IMR-90 (cell line): ENCODE data around the gene TMEM233. TPM values are rescaled to one million over a fixed set of nuclear protein-coding genes. Genes with fewer than 3 reads are reported as not detected.

Experiments used
- ATAC-seq: fragments of 200-7000 bp; cut with Tn5 transposase; 2 replicates; pipeline ENCODE4 v1.9.1; 2020; ENCODE audit warnings: low read depth, mild to moderate bottlenecking, moderate library complexity
- BruUV-seq: library from RNA; stranded (reverse); fragments of 400-500 nt; replicated peaks from 2 replicates; lab custom pipeline; 2021; lab: Mats Ljungman, UMichigan
- CTCF ChIA-PET: fragments of 300-600 bp; formaldehyde crosslinking; extraction: SDS; loops from one replicate; lab custom pipeline; 2021; ENCODE audit warnings: antibody characterized with exemption; lab: Yijun Ruan, JAX
- POLR2A ChIA-PET: fragments of 300-600 bp; sonication (Branson Sonifier 250); formaldehyde crosslinking; loops from one replicate; lab custom pipeline; 2022; ENCODE audit warnings: antibody characterized with exemption; ENCODE audit not compliant: unreplicated experiment; lab: Charles Lee
- DNase-seq: peaks from one replicate; pipeline ENCODE4 v3.0.0; 2013
- H2AFZ ChIP-seq: replicated peaks from 2 replicates; pipeline ENCODE3; 2013; ENCODE audit warnings: low read length, mild to moderate bottlenecking; ENCODE audit not compliant: poor library complexity
- H2AK5ac ChIP-seq: 2 replicates; pipeline ENCODE4 v1.6.1; 2013; ENCODE audit warnings: low read depth, low read length, inconsistent platforms
- H2AK9ac ChIP-seq: replicated peaks from 2 replicates; pipeline ENCODE3; 2013; ENCODE audit warnings: mild to moderate bottlenecking, low read depth, low read length, moderate library complexity; ENCODE audit not compliant: poor library complexity
- H2BK120ac ChIP-seq: 2 replicates; pipeline ENCODE4 v1.6.1; 2013; ENCODE audit warnings: low read depth, low read length, inconsistent platforms
- H2BK15ac ChIP-seq: 3 replicates; pipeline ENCODE4 v1.6.1; 2013; ENCODE audit warnings: low read depth, low read length, inconsistent platforms
- H2BK20ac ChIP-seq: 2 replicates; pipeline ENCODE4 v1.6.1; 2013; ENCODE audit warnings: low read depth, mild to moderate bottlenecking, inconsistent platforms, low read length, moderate library complexity
- H2BK5ac ChIP-seq: 2 replicates; pipeline ENCODE4 v1.6.1; 2013; ENCODE audit warnings: mild to moderate bottlenecking, low read depth, low read length, inconsistent platforms; ENCODE audit not compliant: poor library complexity, severe bottlenecking
- H3K14ac ChIP-seq: replicated peaks from 2 replicates; pipeline ENCODE4 v1.6.1; 2013; ENCODE audit warnings: low read depth, low read length, inconsistent platforms
- H3K18ac ChIP-seq: 2 replicates; pipeline ENCODE4 v1.6.1; 2013; ENCODE audit warnings: low read depth, low read length, control low read depth
- H3K23ac ChIP-seq: 2 replicates; pipeline ENCODE4 v1.6.1; 2013; ENCODE audit warnings: low read depth, low read length, inconsistent platforms
- H3K27ac ChIP-seq: 2 replicates; pipeline ENCODE4 v1.5.1; 2013; ENCODE audit warnings: mild to moderate bottlenecking, control low read depth, low read length; ENCODE audit not compliant: insufficient read depth
- H3K27me3 ChIP-seq: 2 replicates; pipeline ENCODE4 v1.6.1; 2013; ENCODE audit warnings: low read length; ENCODE audit not compliant: control insufficient read depth, insufficient read depth
- H3K36me3 ChIP-seq: 2 replicates; pipeline ENCODE4 v1.6.1; 2013; ENCODE audit warnings: low read length, mixed read lengths; ENCODE audit not compliant: control insufficient read depth, insufficient read depth
- H3K4ac ChIP-seq: 2 replicates; pipeline ENCODE4 v1.6.1; 2013; ENCODE audit warnings: low read depth, low read length, inconsistent platforms
- H3K4me1 ChIP-seq: 2 replicates; pipeline ENCODE4 v1.6.1; 2013; ENCODE audit warnings: low read length, mixed read lengths; ENCODE audit not compliant: control insufficient read depth, insufficient read depth
- H3K4me2 ChIP-seq: 2 replicates; pipeline ENCODE4 v1.6.1; 2013; ENCODE audit warnings: low read depth, mild to moderate bottlenecking, control low read depth, low read length, moderate library complexity
- H3K4me3 ChIP-seq: 2 replicates; pipeline ENCODE4 v1.5.1; 2013; ENCODE audit warnings: low read depth, mild to moderate bottlenecking, control low read depth, low read length, moderate library complexity; ENCODE audit not compliant: insufficient read depth
- H3K56ac ChIP-seq: 2 replicates; pipeline ENCODE4 v1.6.1; 2013; ENCODE audit warnings: low read length, inconsistent platforms; ENCODE audit not compliant: insufficient read depth; ENCODE audit errors: extremely low read depth
- H3K79me1 ChIP-seq, 2 experiments: 2 replicates each; pipeline ENCODE4 v1.6.1; 2013; ENCODE audit warnings: low read length in 2 of 2, inconsistent platforms in 1 of 2, low read depth in 1 of 2
- H3K9ac ChIP-seq: 2 replicates; pipeline ENCODE4 v1.6.1; 2013; ENCODE audit warnings: low read depth, low read length, control low read depth
- H3K9me1 ChIP-seq: 2 replicates; pipeline ENCODE4 v1.6.1; 2013; ENCODE audit warnings: low read length, inconsistent platforms; ENCODE audit not compliant: insufficient read depth
- H3K9me3 ChIP-seq: 2 replicates; pipeline ENCODE4 v1.6.1; 2013; ENCODE audit warnings: low read length; ENCODE audit not compliant: control insufficient read depth, insufficient read depth
- H4K20me1 ChIP-seq: 2 replicates; pipeline ENCODE4 v1.6.1; 2013; ENCODE audit warnings: low read length, inconsistent platforms; ENCODE audit not compliant: insufficient read depth
- H4K5ac ChIP-seq: 2 replicates; pipeline ENCODE4 v1.6.1; 2013; ENCODE audit warnings: mild to moderate bottlenecking, low read depth, low read length, control low read depth
- H4K8ac ChIP-seq, 2 experiments: 2 replicates each; pipeline ENCODE4 v1.6.1; 2013; ENCODE audit warnings: low read depth in 2 of 2, low read length in 2 of 2, control low read depth in 1 of 2, inconsistent platforms in 1 of 2
- H4K91ac ChIP-seq: 2 replicates; pipeline ENCODE4 v1.6.1; 2013; ENCODE audit warnings: low read depth, low read length, inconsistent platforms; ENCODE audit not compliant: insufficient read depth
- CEBPB ChIP-seq: IDR thresholded peaks from 2 replicates; pipeline ENCODE4 v1.6.1; 2012; ENCODE audit warnings: low read depth, low read length, improper control_type of control experiment
- MXI1 ChIP-seq: IDR thresholded peaks from 2 replicates; pipeline ENCODE4 v1.6.1; 2012; ENCODE audit warnings: low read depth, mild to moderate bottlenecking, low read length, moderate library complexity, borderline replicate concordance
- POLR2A ChIP-seq: IDR thresholded peaks from 2 replicates; pipeline ENCODE4 v1.6.1; 2012; ENCODE audit warnings: mild to moderate bottlenecking, low read depth, low read length
- WGBS, 2 experiments: methylation state at CpG; one replicate each; pipeline versions ENCODE4 v1.1.5 to v1.1.7; 2013; ENCODE audit warnings: missing lambda C conversion rate in 2 of 2; ENCODE audit not compliant: insufficient read length in 1 of 2; ENCODE audit errors: extremely low coverage in 2 of 2; 5-methylcytosine and 5-hydroxymethylcytosine counted together
- dilution Hi-C: fragments of 300-500 bp; cut with HindIII; formaldehyde crosslinking; loops from one replicate; pipeline ENCODE4 v1.14.3; 2018; ENCODE audit warnings: low sequenced_read_pairs; ENCODE audit not compliant: unreplicated experiment
- in situ Hi-C: fragments of 300-500 bp; cut with MboI; formaldehyde crosslinking; loops from 3 replicates; pipeline ENCODE4 v1.14.3; 2019; ENCODE audit warnings: low sequenced_read_pairs, inconsistent platforms, mixed read lengths
- intact Hi-C: fragments of 100-400 bp; cut with micrococcal nuclease; formaldehyde crosslinking; loops from 2 replicates; pipeline ENCODE4 v1.10.0; 2022
- polyA plus RNA-seq, 3 experiments: library from polyadenylated mRNA; depleted of rRNA; stranded (reverse); fragments of >200 nt; gene quantifications; 2 replicates each; pipeline ENCODE4 v1.2.3, GENCODE V29; 2012; ENCODE audit warnings: low replicate concordance in 1 of 3
- total RNA-seq: library from RNA; depleted of rRNA; stranded (reverse); fragments of >200 nt; gene quantifications from 2 replicates; pipeline ENCODE4 v1.2.3, GENCODE V29; 2012

TMEM233 gene
- total and polyA plus RNA-seq, 2 of the 4 experiments (the other 2 are of a cell fraction), result not detected

- Histone ChIP-seq H3K56ac (no peak overlapping the region), H3K9ac (no peak overlapping the region), H3K27ac (no peak overlapping the region), H3K9me3 (no peaks in the 10 kb centered on the region), H2BK15ac (no peak overlapping the region), H3K9me1 (no peaks in the 10 kb centered on the region), H3K36me3 (no peaks in the 10 kb centered on the region), H4K20me1 (no peaks in the 10 kb centered on the region), H3K27me3 (no peaks in the 10 kb centered on the region), H3K79me1 (no peaks in the 10 kb centered on the region), H2BK120ac (no peak overlapping the region), H3K4ac (no peak overlapping the region), H4K5ac (no peak overlapping the region), H2AK9ac (peak overlapping the region; percentile 51), H4K91ac (no peak overlapping the region), H3K4me1 (no peaks in the 10 kb centered on the region), H4K8ac (no peak overlapping the region), H2AK5ac (no peak overlapping the region), H2BK5ac (no peak overlapping the region), H3K14ac (no peak overlapping the region), H2AFZ (no peak overlapping the region), H3K4me3 (no peak overlapping the region), H3K4me2 (no peak overlapping the region), H2BK20ac (no peak overlapping the region), H3K23ac (no peak overlapping the region), H3K18ac (no peak overlapping the region)
- ChIA-PET CTCF (no interaction called here), POLR2A (no interaction called here)
- DNase-seq (no peak), ATAC-seq (no peak)
- TF ChIP-seq CEBPB (no peak), MXI1 (no peak), POLR2A (no peak)
- in situ Hi-C loops (no loop called here), dilution Hi-C loops (no loop called here), intact Hi-C loops (no loop called here)
- WGBS, 2 experiments, result 100% methylated on average over 1 of the region's 7 CpGs; no CpG with 5 or more reads in 1 of the 2 experiments
- BruUV-seq, result no TSS peak
Observed at GRCh38 chr12:119645535-119646059, 52.0 kb downstream of the TMEM233 start.
